WERI-Rb-1 (cell line): ENCODE results near the gene RTF1.

ENCODE experiments used
- DNase-seq: peaks from one replicate; pipeline ENCODE4 v3.0.0-alpha.2; 2020
- H3K27ac ChIP-seq: fragments of 250-450 bp; sonication (Bioruptor Pico); 2 replicates; pipeline ENCODE4 v1.5.1; 2020; ENCODE audit warnings: mild to moderate bottlenecking, moderate library complexity
- H3K27me3 ChIP-seq: fragments of 250-450 bp; sonication (Bioruptor Pico); 2 replicates; pipeline ENCODE4 v1.5.1; 2021; ENCODE audit warnings: mild to moderate bottlenecking, low read depth, moderate library complexity; ENCODE audit not compliant: insufficient read depth, severe bottlenecking
- H3K36me3 ChIP-seq: fragments of 250-450 bp; sonication (Bioruptor Pico); 2 replicates; pipeline ENCODE4 v1.5.1; 2020; ENCODE audit warnings: mild to moderate bottlenecking, moderate library complexity
- H3K4me3 ChIP-seq: 2 replicates; pipeline ENCODE4 v1.5.1; 2011; ENCODE audit warnings: low read depth, mild to moderate bottlenecking, control low read depth, low read length
- H3K9me3 ChIP-seq: fragments of 250-450 bp; sonication (Bioruptor Pico); 2 replicates; pipeline ENCODE4 v1.5.1; 2021; ENCODE audit warnings: mild to moderate bottlenecking, moderate library complexity; ENCODE audit not compliant: severe bottlenecking
- TF ChIP-seq, protein P1 (sequence below): IDR thresholded peaks from 2 replicates; pipeline ENCODE4 v1.5.1; 2011; ENCODE audit warnings: low read depth, mild to moderate bottlenecking, control low read depth, inconsistent platforms, low read length

RTF1 gene

DNA sequence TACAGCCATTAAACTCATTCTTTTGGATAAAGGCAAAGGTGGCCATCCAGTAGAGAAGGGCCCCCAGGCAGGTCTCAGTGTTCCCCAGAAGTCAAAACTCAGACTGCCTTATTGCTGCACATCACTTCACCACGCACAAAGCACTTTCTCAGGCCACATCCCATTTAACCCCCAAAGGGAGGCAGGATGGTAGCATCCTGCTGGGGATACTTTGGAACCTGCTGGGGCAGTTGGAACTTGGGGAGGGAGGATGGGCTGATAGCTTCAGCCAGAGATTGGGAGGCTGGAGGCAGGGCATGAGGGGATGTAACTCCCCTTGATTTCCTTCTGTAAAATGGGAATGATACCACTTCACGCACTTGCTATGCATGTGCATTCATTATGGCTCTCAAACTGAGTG is 81.8 kb downstream of the RTF1 start:
- no peaks in the 10 kb centered on the region for H3K27me3 ChIP-seq
- DNase-seq, result no peak
- no peak overlapping the region for H3K27ac ChIP-seq
- no peaks in the 10 kb centered on the region for H3K36me3 ChIP-seq
- TF ChIP-seq, protein P1, sequence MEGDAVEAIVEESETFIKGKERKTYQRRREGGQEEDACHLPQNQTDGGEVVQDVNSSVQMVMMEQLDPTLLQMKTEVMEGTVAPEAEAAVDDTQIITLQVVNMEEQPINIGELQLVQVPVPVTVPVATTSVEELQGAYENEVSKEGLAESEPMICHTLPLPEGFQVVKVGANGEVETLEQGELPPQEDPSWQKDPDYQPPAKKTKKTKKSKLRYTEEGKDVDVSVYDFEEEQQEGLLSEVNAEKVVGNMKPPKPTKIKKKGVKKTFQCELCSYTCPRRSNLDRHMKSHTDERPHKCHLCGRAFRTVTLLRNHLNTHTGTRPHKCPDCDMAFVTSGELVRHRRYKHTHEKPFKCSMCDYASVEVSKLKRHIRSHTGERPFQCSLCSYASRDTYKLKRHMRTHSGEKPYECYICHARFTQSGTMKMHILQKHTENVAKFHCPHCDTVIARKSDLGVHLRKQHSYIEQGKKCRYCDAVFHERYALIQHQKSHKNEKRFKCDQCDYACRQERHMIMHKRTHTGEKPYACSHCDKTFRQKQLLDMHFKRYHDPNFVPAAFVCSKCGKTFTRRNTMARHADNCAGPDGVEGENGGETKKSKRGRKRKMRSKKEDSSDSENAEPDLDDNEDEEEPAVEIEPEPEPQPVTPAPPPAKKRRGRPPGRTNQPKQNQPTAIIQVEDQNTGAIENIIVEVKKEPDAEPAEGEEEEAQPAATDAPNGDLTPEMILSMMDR, result no peak
- H3K9me3 ChIP-seq, result no peaks in the 10 kb centered on the region
- H3K4me3 ChIP-seq, result no peak overlapping the region

DNA sequence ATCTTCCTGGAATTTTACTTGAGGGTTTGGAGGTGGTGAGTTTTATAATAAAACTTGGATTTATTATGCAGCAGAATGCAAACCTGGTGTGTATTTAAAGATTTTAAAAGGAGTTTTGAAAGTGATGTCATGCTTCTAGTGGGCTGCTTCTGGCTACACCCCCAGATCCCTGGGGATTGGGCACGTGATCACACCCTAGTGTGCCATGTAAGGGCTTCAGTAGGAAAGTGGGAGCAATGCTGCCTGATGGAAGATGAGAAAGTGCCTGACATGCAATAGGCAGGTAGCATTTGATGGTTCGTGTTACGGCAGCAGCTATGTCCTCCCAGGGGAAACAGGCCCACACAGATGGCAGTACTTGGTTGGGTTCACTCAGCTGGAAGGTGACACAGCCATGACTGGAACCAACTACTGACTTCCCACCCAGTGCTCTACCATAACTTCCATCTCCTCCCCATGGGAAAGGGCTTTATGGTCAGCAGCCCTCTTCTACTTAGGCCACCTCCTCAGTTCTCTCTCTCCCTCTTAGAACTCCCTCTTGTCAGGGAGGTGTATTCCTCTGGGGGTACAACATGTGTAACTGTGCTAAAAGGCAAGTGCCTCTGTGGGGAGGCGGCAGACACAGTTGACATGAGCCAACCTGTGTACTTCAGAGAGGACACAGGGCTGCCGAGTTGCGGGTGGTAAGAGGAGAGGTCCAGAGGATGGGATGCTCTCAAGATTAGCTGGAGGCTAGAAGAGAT is 82.4 kb downstream of the RTF1 start:
- TF ChIP-seq, protein P1, result no peak
- H3K27ac ChIP-seq, result no peak overlapping the region
- no peaks in the 10 kb centered on the region for H3K9me3 ChIP-seq
- no peaks in the 10 kb centered on the region for H3K36me3 ChIP-seq
- H3K4me3 ChIP-seq, result no peak overlapping the region
- no peak for DNase-seq
- no peaks in the 10 kb centered on the region for H3K27me3 ChIP-seq

DNA sequence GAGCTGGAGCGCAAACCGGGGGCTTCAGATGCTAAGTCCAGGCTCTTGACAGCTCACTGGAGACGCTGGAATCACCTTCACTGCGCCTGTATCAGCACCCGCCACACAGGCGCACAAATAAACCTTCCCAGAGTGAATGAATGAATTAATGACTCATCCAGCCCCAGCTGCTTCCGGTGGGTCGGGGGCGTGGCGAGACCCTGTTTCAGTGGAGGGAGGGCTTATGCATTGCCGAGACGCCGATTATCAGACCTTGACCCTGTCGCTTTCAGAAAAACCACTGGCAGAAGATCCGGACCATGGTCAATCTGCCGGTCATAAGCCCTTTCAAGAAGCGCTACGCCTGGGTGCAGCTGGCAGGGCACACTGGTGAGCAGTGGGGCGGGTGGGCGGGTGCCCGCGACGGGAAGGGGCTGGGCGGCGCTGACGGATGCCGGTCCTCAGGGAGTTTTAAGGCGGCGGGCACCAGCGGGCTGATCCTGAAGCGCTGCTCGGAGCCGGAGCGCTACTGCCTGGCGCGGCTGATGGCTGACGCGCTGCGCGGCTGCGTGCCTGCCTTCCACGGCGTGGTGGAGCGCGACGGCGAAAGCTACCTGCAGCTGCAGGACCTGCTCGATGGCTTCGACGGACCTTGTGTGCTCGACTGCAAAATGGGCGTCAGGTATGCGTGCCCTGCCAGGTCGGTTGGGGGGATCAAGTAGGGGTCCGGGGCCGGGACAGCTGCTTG is 84.5 kb downstream of the RTF1 start:
- Histone ChIP-seq H3K9me3 (no peaks in the 10 kb centered on the region), H3K36me3 (no peaks in the 10 kb centered on the region), H3K27ac (no peak overlapping the region), H3K27me3 (no peaks in the 10 kb centered on the region), H3K4me3 (no peak overlapping the region)
- TF ChIP-seq, protein P1, result no peak
- no peak for DNase-seq

DNA sequence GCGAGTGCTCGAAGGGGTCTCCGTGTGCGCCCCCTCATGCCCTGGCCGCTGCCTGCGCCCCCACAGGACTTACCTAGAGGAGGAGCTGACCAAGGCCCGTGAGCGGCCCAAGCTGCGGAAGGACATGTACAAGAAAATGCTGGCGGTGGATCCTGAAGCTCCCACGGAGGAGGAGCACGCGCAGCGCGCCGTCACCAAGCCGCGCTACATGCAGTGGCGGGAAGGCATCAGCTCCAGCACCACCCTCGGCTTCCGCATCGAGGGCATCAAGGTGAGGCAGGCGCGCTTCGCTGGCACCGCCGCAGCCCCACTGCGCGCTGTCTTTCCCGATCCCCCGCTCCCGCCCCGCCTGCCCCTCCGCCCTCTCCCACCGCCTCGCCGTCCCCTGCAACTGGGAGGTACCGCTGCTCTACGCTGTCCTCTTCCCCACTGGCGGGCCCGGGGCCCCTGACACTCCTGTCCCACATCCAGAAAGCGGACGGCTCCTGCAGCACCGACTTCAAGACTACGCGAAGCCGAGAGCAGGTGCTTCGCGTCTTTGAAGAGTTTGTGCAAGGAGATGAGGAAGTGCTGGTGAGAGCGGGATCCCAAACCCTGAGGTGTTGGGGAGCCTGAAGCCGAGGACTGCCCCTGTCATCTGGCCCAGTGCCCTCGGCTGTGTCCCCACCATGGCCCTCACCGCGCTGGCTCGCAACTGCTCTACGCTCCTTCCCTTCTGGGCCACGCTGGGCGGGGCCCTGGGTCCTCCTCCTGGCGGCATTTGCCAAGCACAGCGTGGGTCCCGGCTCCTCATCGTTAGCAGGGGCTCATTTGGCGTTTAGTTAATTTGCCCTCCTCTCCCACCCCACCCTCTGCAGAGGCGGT is 85.3 kb downstream of the RTF1 start:
- TF ChIP-seq, protein P1, result no peak
- Histone ChIP-seq H3K27ac (no peak overlapping the region), H3K36me3 (no peaks in the 10 kb centered on the region), H3K4me3 (no peak overlapping the region), H3K9me3 (no peaks in the 10 kb centered on the region), H3K27me3 (no peaks in the 10 kb centered on the region)
- DNase-seq, result no peak

DNA sequence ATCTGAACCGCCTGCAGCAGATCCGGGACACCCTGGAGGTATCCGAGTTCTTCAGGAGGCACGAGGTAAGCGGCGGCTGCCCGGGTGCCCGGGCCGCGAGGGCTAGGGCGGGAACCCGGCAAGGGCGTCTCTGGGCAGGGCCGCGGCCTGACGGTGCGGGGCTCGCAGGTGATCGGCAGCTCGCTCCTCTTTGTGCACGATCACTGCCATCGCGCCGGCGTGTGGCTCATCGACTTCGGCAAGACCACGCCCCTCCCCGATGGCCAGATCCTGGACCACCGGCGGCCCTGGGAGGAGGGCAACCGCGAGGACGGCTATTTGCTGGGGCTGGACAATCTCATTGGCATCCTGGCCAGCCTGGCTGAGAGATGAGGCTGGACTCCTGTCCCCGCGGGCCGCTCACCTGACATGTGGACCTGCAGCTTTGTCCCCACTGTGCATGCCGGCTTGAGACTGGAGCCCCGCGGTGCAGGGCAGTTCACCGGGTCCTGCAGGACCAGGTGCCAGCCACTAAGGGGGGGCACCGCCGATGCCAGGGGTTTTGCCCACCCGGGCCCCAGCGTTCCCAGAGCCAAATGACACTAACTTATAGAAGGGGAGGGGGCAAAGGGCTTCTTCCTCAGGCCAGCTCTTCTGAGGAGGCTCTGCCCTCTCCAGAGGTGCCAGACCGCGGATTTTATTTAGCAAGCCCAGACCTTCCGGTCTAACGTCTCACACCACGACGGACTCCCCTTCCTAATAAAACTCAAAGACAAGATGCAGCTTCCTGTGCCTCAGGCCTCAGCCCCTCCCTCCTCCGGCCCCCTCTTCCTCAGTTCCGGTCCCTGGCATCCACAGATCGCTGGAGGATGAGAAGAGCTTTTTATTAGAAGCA is 86.1 kb downstream of the RTF1 start:
- Histone ChIP-seq H3K27ac (no peak overlapping the region), H3K36me3 (no peaks in the 10 kb centered on the region), H3K27me3 (no peaks in the 10 kb centered on the region), H3K9me3 (no peaks in the 10 kb centered on the region), H3K4me3 (no peak overlapping the region)
- TF ChIP-seq, protein P1, result no peak
- no peak for DNase-seq
